Measurements from ENCODE around the gene ALG3.

Gene ALG3

DNA sequence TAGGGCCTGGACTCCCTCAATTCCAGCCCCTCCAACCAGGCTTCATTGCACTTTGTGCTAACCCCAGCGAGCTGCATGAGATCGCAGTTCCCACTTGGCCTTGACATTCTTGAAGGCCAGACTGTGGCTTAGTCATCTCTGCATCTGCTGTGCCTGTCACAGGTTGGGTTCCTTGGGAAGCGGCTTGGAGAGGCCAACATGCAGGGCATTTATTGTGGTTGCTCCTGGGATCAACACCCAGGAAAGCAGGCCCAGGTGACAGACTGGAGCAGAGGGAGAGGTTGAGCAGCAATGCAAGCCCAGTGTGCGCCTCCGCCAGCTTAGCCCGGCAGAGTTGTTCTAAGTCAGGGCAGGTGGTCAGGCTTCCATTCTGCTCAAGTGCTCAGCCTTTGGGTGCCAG lies 52.2 kb downstream of the ALG3 start:
- no peak for TF ChIP-seq YY1 (IDR thresholded peaks at IDR 0.05; ENCODE audit: low read depth)
- TF ChIP-seq, protein P1, sequence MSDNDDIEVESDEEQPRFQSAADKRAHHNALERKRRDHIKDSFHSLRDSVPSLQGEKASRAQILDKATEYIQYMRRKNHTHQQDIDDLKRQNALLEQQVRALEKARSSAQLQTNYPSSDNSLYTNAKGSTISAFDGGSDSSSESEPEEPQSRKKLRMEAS (IDR thresholded peaks at IDR 0.05), result no peak
- no peak for TF ChIP-seq TEAD4 (IDR thresholded peaks at IDR 0.05)
- no peak for TF ChIP-seq EP300 (IDR thresholded peaks at IDR 0.05; ENCODE audit: borderline replicate concordance)
- no peak for TF ChIP-seq TCF12 (IDR thresholded peaks at IDR 0.05; ENCODE audit: low read depth)
- no peak for TF ChIP-seq CREB1 (IDR thresholded peaks at IDR 0.05; ENCODE audit: low read depth)
- TF ChIP-seq CEBPB (IDR thresholded peaks at IDR 0.05), result no peak
- no peak for TF ChIP-seq RAD21 (IDR thresholded peaks at IDR 0.05; ENCODE audit: low read depth)
- TF ChIP-seq, protein P2, sequence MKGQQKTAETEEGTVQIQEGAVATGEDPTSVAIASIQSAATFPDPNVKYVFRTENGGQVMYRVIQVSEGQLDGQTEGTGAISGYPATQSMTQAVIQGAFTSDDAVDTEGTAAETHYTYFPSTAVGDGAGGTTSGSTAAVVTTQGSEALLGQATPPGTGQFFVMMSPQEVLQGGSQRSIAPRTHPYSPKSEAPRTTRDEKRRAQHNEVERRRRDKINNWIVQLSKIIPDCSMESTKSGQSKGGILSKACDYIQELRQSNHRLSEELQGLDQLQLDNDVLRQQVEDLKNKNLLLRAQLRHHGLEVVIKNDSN (IDR thresholded peaks at IDR 0.05), result no peak
- no peak for TF ChIP-seq FOXM1 (IDR thresholded peaks at IDR 0.05; ENCODE audit: borderline replicate concordance, low read depth)
- no peak for TF ChIP-seq TAF1 (IDR thresholded peaks at IDR 0.05; ENCODE audit: low read depth)
- TF ChIP-seq EGR1 (IDR thresholded peaks at IDR 0.05), result no peak
- TF ChIP-seq ZBTB7A (IDR thresholded peaks at IDR 0.05; ENCODE audit: low read depth), result no peak
- TF ChIP-seq, protein P3, sequence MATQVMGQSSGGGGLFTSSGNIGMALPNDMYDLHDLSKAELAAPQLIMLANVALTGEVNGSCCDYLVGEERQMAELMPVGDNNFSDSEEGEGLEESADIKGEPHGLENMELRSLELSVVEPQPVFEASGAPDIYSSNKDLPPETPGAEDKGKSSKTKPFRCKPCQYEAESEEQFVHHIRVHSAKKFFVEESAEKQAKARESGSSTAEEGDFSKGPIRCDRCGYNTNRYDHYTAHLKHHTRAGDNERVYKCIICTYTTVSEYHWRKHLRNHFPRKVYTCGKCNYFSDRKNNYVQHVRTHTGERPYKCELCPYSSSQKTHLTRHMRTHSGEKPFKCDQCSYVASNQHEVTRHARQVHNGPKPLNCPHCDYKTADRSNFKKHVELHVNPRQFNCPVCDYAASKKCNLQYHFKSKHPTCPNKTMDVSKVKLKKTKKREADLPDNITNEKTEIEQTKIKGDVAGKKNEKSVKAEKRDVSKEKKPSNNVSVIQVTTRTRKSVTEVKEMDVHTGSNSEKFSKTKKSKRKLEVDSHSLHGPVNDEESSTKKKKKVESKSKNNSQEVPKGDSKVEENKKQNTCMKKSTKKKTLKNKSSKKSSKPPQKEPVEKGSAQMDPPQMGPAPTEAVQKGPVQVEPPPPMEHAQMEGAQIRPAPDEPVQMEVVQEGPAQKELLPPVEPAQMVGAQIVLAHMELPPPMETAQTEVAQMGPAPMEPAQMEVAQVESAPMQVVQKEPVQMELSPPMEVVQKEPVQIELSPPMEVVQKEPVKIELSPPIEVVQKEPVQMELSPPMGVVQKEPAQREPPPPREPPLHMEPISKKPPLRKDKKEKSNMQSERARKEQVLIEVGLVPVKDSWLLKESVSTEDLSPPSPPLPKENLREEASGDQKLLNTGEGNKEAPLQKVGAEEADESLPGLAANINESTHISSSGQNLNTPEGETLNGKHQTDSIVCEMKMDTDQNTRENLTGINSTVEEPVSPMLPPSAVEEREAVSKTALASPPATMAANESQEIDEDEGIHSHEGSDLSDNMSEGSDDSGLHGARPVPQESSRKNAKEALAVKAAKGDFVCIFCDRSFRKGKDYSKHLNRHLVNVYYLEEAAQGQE (IDR thresholded peaks at IDR 0.05; ENCODE audit: low read depth), result no peak

DNA sequence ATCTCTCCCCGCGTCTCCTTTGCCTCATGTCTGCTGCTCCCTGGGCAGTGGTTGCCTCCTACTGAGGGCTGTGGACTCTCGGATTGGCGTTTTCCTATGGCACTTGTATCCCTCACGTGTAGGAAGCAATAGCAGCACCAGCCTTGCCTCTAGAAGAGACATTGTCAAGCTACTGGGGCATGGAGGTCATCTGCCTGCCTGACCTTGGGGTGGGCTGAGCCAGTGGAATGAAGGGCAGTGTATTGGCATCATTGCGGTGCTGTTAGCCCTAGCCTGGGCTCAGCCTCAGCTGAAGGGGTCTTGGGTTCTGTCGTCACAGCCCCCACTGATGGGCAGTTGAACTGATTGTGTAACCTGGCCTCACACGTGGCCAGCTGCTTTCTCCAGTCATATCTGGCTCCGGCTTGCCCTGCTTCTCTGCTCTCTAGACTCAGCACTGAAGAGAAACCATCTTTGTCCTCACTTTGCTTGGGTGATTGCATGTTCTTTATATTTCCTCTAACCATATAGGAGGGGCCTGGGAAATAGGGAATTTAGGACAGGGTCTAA lies 54.7 kb downstream of the ALG3 start:
- no peak for TF ChIP-seq ZBTB7A (IDR thresholded peaks at IDR 0.05; ENCODE audit: low read depth)
- TF ChIP-seq, protein P1 (IDR thresholded peaks at IDR 0.05), result no peak
- no peak for TF ChIP-seq EP300 (IDR thresholded peaks at IDR 0.05; ENCODE audit: borderline replicate concordance)
- no peak for TF ChIP-seq TAF1 (IDR thresholded peaks at IDR 0.05; ENCODE audit: low read depth)
- no peak for TF ChIP-seq FOXM1 (IDR thresholded peaks at IDR 0.05; ENCODE audit: borderline replicate concordance, low read depth)
- no peak for TF ChIP-seq NFIC (IDR thresholded peaks at IDR 0.05)
- TF ChIP-seq RAD21 (IDR thresholded peaks at IDR 0.05; ENCODE audit: low read depth), result no peak
- TF ChIP-seq YY1 (IDR thresholded peaks at IDR 0.05; ENCODE audit: low read depth), result no peak
- TF ChIP-seq TEAD4 (IDR thresholded peaks at IDR 0.05), result no peak
- TF ChIP-seq, protein P2 (IDR thresholded peaks at IDR 0.05), result no peak
- no peak for TF ChIP-seq EGR1 (IDR thresholded peaks at IDR 0.05)
- TF ChIP-seq CREB1 (IDR thresholded peaks at IDR 0.05; ENCODE audit: low read depth), result no peak
- TF ChIP-seq, protein P3 (IDR thresholded peaks at IDR 0.05; ENCODE audit: low read depth), result no peak
- no peak for TF ChIP-seq CEBPB (IDR thresholded peaks at IDR 0.05)
- TF ChIP-seq TCF12 (IDR thresholded peaks at IDR 0.05; ENCODE audit: low read depth), result no peak

DNA sequence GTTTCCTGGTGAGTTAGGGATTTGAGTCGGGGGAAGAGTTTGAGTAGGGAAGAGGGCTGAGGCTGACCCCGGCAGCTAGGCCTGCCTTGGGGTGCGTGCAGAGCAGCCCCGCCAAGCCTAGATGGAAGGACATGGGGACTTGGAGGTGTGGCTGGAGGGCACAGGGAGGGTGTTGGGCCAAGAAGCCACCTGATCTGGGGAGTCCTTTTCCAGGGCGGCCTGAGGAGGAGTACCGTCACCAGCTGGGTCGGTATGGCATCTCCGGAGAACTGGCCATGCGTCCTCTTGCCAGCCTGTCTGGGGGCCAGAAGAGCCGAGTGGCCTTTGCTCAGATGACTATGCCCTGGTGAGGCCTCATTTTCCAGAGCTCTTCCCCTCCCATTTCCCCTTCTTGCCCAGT lies 55.9 kb downstream of the ALG3 start:
- TF ChIP-seq CREB1 (IDR thresholded peaks at IDR 0.05; ENCODE audit: low read depth) (no peak), EP300 (IDR thresholded peaks at IDR 0.05; ENCODE audit: borderline replicate concordance) (no peak), TEAD4 (IDR thresholded peaks at IDR 0.05) (no peak), FOXM1 (IDR thresholded peaks at IDR 0.05; ENCODE audit: borderline replicate concordance, low read depth) (no peak), YY1 (IDR thresholded peaks at IDR 0.05; ENCODE audit: low read depth) (no peak), TCF12 (IDR thresholded peaks at IDR 0.05; ENCODE audit: low read depth) (no peak), CEBPB (IDR thresholded peaks at IDR 0.05) (no peak)
- TF ChIP-seq, protein P1 (IDR thresholded peaks at IDR 0.05), result no peak
- TF ChIP-seq, protein P3 (IDR thresholded peaks at IDR 0.05; ENCODE audit: low read depth), result no peak

Data from Ishikawa (cell line).